HG03378 (cell line): ENCODE measurements around the gene TACO1.

Experiments
- ATAC-seq: cut with Tn5 transposase; IDR thresholded peaks from one replicate; pipeline ENCODE4 v1.9.1; 2021; ENCODE audit warnings: mild to moderate bottlenecking, moderate library complexity; ENCODE audit not compliant: unreplicated experiment

TACO1 gene

DNA sequence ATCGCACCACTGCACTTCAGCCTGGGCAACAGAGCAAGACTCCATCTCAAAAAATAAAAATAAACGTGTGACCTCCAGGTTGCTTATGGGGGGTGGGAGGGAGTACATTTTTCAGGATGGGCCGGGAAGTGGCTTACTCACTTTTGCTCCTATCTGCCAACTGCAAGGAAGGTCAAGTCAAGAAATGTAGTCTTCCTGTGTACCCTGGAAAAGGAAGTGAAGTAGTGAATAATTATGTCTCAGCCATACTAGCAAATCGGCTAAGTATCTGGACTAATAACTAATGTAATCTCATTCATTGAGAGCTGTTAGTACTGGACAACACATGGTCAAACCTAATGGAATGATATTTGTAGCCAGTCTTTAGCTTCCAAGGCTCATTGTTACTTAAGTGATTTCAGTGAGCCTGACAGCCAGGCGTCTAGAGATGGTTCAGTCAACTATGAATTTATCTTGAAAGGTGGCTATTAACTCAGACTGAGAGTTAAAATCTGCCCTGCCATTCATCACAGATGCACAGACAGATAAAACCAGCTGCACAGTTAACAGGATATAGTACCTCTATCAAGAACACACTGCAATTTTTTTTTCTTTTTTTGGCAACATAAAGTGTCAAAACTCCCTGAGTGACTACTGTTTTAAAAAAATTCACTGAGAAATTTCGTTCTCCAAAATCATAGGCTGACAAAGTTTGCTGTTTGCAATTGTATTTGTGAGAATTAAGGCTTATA lies 3.7 kb upstream of the TACO1 start:
- ATAC-seq: no peak

DNA sequence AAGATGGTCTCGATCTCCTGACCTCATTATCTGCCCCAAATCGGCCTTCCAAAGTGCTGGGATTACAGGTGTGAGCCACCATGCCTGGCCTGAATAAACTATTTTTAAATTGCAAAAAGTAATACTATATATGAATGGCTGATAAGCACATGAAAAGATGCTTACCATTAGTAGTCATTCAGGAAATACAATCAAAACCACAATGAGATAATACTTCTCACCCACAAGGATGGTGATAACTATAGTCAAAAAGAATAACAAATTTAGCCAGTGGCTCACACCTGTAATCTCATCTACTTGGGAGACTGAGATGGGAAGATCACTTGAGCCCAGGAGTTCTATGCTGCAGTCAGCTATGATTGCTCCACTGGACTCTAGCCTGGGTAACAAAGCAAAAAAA lies 2.4 kb upstream of the TACO1 start:
- no peak for ATAC-seq

DNA sequence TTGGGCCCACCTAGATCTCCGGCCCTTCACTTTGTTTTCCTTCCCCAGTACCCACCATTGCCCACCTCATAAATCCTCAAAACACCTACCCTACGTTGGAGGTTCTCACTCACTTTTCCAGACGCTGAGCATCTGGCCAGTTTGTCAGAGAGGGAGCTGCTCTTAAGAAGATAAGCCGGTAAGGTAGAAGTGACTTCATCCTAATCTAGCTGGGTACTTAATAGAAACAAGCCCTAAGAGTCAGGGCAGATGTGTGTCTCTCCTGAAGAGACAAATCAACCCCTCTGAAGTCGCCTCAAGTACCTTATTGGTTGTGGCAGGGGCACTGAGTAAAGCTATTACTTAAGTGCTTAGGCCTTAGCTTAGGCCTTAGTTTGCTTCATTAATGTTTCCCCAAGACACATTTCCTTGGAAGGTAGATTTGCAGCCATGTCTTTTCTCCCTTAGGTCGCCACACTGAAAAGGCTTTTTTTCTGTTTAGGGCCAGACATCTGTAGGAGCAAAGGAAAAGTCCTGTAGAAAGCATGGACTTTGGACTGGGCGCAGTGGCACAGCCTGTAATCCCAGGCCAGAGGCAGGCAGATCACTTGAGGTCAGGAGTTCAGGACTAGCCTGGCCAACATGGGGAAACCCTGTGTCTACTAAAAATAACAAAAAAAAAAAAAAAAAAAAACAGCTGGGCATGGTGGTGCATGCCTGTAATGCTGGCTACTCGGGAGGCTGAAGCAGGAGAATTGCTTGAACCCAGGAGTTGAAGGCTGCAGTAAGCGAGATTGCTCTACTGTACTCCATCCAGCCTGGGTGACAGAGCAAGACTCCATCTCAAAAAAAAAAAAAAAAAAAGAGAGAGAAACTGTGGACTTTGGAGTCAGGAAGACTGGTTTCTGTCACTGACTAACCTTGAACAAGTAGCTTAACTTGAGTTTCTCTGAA lies 1.0 kb downstream of the TACO1 start:
- no peak for ATAC-seq

DNA sequence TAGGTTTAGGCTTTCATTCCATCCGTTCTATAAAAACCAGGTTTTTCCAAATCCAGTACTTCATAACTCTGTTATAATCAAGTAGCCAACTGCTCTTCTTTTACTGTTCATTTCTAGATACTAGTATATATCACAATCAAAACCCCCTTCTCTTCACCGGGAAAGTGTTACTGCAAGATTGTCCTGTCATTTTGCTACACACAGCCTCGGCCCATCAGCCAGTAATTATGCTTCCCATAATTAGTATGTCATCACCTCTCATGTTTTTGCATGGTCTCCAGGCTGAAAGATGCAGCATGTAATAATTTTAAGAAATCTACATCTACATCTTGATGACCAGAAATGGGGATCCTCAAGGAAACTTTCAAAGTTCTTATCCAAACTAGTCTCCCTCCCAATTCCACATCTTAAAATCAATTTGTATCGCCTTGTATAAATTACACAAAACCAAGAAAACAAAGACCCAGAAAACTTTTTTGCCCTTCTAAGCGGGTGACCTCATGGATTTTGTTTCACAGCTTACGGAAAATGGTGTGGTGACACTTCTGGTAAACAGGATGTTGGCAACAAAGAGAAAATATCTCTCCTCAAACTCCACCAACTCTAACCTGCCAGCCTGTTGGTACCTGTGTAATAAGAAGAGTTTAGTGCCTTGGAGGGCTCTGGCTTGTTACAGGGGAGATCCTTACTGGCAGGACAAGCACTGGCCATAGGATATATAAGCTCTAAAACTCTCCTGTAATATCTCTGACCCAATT lies 9.3 kb downstream of the TACO1 start:
- ATAC-seq: no peak

GRCh38 chr17:63610854-63611253 lies 10.2 kb downstream of the TACO1 start:
- ATAC-seq: no peak

DNA sequence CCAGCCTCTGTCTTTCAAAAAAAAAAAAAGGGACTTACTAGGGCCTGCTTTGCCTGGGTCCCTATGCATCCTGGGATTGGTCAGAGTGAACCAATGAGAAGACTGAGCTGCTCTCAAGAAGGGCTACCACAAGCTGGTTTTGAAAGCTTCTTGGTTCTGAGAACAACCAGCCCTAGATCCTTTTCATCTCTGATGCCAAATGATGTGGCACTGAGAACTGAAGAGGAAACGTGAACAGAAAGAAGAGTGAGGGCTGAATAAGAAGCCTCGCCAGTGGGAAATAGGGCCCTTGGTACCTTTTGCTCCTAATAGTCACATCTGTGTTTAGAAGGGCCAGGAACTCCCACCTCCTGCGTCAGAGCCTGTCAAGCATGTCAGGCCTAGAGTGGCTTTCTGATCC lies 10.7 kb downstream of the TACO1 start:
- no peak for ATAC-seq

GRCh38 chr17:63613663-63614062 lies 13.0 kb downstream of the TACO1 start:
- no peak for ATAC-seq

DNA sequence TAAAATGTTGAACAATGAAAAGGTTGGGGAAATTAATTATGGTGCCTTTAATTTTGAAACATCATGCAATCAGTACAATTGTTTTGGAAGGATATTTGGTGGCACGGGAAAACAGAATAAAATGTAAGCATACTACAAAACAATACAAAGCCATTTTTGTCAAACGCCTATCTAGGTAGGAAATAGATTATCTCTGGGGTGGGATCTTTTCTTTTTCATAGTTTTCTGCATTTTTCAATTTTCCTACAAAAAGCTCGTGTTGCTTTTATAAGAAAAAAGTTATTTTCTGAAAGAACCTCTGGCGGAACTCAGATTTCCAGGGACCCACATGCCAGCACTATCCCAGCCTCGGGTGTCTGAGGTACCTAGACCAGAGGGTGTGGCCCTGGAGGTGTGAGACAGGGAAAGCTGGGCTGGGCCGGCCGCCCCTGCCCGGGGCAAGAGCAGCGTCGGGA lies 20.6 kb downstream of the TACO1 start:
- no peak for ATAC-seq

DNA sequence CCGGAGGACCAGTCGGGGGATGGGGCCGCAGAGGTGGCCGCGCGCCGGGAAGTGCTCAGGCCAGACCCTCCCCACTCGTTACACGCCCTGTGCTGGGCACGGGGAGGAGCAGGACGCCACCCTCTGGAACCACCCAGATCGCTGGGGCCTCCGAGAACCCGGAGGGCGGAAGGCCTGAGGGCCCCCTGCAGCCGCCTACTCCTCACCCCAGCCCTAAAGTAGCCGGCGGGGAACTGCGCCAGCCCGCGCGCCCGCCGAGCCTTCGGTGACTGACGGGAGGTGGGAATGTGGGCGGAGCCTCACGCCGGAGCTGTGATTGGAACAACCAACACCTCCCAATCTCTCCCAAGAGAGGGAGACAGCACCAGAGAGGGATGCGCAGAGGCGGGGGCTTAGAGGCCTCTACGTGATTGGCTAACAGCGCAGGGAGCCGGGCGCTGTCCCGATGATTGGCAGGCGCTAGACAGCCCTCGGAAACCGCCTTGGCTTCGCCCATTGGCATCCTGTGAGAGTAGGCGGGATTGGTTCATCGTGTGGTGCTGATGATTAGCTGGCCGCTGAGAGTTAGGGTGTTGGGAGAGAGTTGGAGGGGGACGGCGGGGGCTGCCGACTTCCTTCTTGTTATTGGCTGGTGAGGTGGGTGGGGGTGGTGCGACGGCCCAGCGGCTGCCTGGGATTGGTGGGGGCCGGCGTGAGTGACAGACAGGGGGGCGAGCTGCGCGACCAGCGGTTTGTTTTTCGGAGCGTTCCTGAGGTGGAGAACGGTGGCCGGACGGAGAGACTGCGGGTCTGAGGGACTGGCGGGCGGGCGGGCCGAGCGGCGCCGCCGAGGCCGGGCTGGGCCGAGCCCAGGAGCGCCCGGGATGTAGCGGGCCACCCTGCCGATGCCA lies 21.2 kb downstream of the TACO1 start, which contains the start of gene MAP3K3:
MAP3K3 (plus strand) TSS at position 734 of the 890 bp plus-strand sequence. CDS start 343 bp downstream, outside the sequence.
- ATAC-seq: peak; percentile 92

DNA sequence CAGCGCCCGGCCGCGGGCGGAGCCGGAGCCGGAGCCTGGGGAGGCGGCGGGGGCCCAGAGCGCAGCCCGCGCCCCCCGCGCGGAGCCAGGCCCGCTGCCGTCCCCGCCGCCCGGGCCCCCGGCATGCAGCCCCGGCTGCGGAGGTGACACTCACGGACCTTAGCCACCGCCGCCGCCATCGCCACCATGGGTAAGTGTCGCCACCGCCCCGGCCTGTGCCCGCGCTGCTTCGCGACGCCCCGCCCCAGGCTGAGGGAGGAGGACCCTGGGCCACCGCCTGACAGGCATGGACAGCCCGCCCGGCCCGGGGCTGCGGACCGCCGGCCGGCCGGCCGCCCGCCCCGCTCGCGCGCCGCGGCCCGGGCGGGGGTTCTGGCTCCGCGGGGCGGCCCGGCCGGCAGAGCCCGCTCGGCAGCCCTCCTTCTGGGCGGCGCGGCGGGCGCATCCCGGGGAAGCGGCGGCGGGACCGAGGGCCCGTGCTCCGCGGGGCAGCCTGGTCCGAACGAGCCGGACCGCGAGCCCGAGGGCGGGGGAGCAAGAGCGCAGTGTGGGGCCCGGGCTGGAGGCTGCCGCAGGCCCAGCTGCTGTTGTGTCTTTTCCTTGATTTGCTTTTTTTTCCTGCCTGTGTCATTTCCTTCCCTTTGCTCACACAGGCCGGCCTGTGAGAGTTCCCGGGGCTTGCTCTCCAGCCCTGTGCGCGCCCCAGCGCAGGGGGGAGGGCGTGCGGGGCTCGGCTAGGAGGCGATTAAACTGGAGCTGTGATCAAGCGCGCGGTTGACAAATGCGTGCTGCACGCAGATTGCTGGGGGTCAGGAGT lies 22.1 kb downstream of the TACO1 start:
- ATAC-seq: no peak

DNA sequence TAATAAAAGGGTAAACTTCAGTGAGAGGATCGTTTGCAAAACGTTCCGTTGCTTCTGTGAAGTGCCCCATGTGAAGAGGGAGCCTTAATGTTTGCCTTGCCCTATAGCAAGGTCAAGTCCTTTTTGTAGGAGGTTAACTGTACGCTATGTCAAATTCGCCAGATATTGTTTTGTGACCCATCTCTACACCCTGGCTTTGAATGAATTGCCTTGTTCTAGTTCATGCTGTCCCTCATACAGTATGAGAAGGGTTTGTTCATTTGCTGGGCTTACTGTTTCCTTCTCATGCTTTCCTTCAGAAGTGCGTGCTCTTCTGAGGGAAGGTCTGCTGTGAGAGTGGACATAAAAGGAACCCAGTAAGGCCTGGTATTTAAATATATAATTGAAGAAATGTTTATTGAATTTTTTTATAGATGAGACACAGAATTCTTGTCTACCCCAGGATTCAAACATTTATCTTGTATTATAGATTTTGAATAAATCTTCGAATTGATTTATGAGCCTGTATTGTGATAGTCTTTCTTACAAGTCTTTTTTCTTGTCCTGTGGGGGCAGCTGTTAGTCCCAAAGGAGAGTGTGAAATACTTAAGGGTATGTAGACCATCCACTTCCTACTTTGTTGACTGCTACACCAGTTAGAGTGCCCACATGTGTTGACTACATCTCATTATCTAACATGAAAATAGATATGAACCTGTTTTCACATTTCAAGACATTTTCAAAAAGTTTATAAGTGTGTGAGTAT lies 23.3 kb downstream of the TACO1 start:
- ATAC-seq: no peak

GRCh38 chr17:63624531-63624880 lies 23.8 kb downstream of the TACO1 start:
- ATAC-seq: no peak

DNA sequence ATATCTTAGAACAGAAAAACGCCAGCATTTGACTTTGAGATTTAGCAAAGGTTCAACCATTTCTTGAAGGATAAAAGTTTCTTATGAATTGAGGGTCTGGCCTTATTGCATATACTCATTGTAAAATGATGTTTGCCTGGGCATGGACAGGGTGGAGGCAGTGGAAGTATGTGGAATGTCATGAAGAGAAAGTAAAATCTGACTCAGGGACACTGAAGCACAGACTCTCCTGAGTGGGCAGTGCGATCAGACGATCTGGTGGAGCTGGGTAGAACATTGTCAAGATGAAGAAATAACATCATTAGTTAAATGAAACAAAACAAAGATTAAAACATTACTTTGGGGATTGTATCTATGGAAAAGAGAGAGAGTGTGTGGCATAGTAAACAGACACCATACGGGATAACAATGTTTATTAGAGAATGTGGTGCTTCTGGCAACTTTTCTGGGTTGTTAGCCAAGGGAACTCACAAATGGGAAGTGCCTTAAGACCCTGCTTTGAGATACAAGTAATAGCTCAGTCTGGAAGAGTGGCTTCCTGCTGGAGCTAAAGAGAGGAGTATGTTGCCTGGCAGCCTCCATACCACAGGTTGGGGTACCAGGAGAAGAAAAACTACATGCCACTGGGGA lies 26.0 kb downstream of the TACO1 start:
- no peak for ATAC-seq

DNA sequence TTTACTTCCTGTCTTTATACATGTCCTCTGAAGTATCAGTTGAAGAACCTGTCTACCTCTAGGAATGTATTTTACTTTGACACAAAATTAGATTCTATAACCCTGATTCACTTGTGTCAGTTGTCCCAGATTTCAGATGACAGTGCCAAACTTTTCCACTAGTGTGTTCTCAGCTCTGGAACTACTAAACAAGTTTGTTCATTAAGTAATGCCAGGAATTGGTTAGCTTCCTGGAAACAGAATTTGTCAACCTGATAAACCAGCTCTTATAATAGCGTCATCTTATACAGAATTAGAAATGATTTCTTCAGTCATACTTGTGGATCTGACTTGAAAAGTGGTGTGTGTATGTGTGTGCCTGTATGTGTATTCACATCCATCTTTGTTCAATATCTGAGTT lies 28.9 kb downstream of the TACO1 start:
- ATAC-seq: no peak

DNA sequence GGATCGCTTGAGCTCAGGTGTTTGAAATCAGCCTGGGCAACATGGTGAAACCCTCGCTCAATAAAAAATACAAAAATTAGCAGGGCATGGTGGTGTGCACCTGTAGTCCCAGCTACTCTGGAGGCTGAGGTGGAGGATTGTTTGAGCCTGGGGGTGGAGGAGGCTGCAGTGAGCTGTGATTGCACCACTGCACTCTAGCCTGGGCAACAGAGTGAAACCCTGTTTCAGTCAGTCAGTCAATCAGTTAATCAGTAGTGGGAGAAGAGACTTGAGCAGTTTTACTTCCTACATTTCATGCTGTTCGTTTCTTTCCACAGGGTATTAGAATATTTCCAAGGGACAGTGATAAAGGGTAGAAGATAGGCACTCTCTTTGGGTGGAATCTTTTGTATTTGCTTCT lies 30.4 kb downstream of the TACO1 start:
- no peak for ATAC-seq

DNA sequence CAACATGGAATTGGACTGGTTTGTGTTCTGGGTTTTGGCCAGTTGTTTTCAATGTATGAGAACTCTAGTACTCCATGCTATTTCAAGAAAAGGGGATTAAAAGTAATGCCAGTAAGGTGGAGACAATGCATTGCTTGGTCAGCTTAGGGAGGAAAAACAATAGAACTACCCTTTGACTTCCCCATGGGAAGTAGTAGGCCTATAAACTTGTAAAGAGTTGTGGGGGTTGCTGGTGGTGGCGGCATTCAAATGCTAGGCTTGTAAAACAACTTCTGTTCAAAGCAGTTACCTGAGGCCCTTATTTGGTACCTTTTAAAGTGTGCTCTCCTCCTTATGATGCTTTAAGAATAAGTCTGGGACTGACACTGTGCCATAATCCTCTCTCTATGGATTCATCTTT lies 30.9 kb downstream of the TACO1 start:
- ATAC-seq: no peak

- ATAC-seq: no peak
Measured at GRCh38 chr17:63633742-63634141, 33.0 kb downstream of the TACO1 start.

DNA sequence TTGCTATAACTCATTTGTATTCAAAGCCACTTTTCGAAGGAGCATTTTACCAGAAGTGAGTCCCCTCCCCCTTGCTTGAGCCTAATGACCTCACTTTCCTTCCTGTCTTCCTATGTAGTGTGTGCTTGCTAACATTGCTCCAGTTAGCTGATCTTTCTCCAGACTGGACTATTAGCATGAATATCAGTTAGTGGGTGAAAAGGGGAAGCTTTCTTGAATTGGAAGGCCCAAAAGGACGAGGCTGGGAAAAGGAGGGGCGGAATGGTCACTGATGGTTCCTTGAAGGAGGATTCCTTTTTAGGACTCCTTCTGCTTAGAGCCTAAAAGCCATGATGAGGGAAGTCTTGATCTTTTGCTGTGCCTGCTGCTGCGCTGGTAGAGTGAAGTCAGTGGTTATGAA lies 33.5 kb downstream of the TACO1 start:
- ATAC-seq: no peak
